Right lobe of liver (tissue), 5 donors: ENCODE data around the gene CUEDC2. TPM values are rescaled to one million over a fixed set of nuclear protein-coding genes. Genes with fewer than 3 reads are reported as not detected.

ENCODE experiments used
- microRNA counts: library from miRNA; unstranded; fragments of <30 nt; microRNA quantifications from one replicate; lab custom pipeline; 2016
- microRNA-seq, 2 donors: library from miRNA; unstranded; fragments of <30 nt; microRNA quantifications; one replicate each; pipeline ENCODE4, GENCODE V29; 2019 to 2020
- small RNA-seq, 2 experiments: library from RNA; depleted of rRNA; stranded (forward); fragments of <200 nt; gene quantifications; one replicate each; pipeline ENCODE3, GENCODE V24; 2016
- total RNA-seq, 6 experiments: library from RNA; depleted of rRNA in 2 of 6; stranded (reverse); fragments of >200 nt in 2 of 6; fragmentation: NEBNext Ultra II Directional in 3 of 6; extraction: Animal tissue kit (Norgen Biotek cat#: 25700) in 3 of 6; gene quantifications; one replicate each; pipeline versions ENCODE4 v1.1.0 to v1.2.4, GENCODE V29; 2016 to 2023
- donor health status: DM: no; HTN: no; CAD: no.
- donor health status: DM: no; HTN: no; CAD: no.
- donor health status: DM: no; HTN: yes; CAD: no.
- donor health status: DM: no; HTN: yes; CAD: no.

The CUEDC2 gene
- total RNA-seq, 6 experiments from 2014 or later = 23.0 to 32.1 (median 26.8) TPM

MicroRNA genes within 50 kb of the gene (microRNA counts, 767-probe panel; counts per million panel counts)
- microRNA hsa-miR-146b-3p (lab: Ali Mortazavi, UCI) (237 counts per million), microRNA hsa-miR-146b-5p (lab: Ali Mortazavi, UCI) (237 counts per million)

Small RNAs within 50 kb of the gene (microRNA-seq; reads per million reads assigned to microRNA genes)
- 2,998 to 6,077 reads per million in 2 donors for gene MIR146B

Small RNAs within 50 kb of the gene (small RNA-seq; reads per million reads assigned to genes)
- 18,446 to 26,051 reads per million in 2 experiments for gene MIR146B

Other genes starting within 250 kb of the CUEDC2 start
- gene ELOVL3, start 206.3 kb downstream of the CUEDC2 start, total RNA-seq = not detected
- not detected for gene PITX3, start 191.1 kb downstream of the CUEDC2 start, total RNA-seq
- gene GBF1, start 187.0 kb downstream of the CUEDC2 start, total RNA-seq = 10 to 100 TPM; 22.6 to 27.2 (median 23.7) TPM
- 10 to 100 TPM in 4 of 6 experiments, 1 to 10 TPM in 2; 7.5 to 46.0 (median 19.4) TPM for gene NFKB2, start 36.9 kb downstream of the CUEDC2 start, total RNA-seq
- gene PSD, start 13.8 kb downstream of the CUEDC2 start, total RNA-seq = 1 to 10 TPM in 3 of 6 experiments, under 1 TPM in 3; 0.12 to 4.6 (median 1.3) TPM
- gene FBXL15, start 11.7 kb downstream of the CUEDC2 start, total RNA-seq = 10 to 100 TPM in 2 of 6 experiments, 1 to 10 TPM in 4; 5.6 to 22.9 (median 9.0) TPM
- not detected for gene C10orf95, start 19.0 kb upstream of the CUEDC2 start, total RNA-seq
- gene ACTR1A, start 70.1 kb upstream of the CUEDC2 start, total RNA-seq = 10 to 100 TPM; 25.6 to 47.9 (median 31.3) TPM
- 1 to 10 TPM; 4.2 to 6.2 (median 5.1) TPM for gene SUFU, start 71.4 kb upstream of the CUEDC2 start, total RNA-seq
- 10 to 100 TPM; 34.7 to 99.8 (median 41.2) TPM for gene TRIM8, start 211.9 kb upstream of the CUEDC2 start, total RNA-seq